GM23248 (cell line): Measurements from ENCODE around the gene DDOST.

Experiments used
- EZH2 ChIP-seq: fragments of 200-600 bp; sonication (generic); IDR thresholded peaks from 2 replicates; pipeline ENCODE4 v1.6.1; 2018; ENCODE audit warnings: antibody characterized with exemption, mild to moderate bottlenecking; ENCODE audit not compliant: insufficient read depth, poor library complexity, severe bottlenecking
- EZH2phosphoT487 ChIP-seq: fragments of 200-600 bp; sonication (generic); IDR thresholded peaks from 2 replicates; pipeline ENCODE4 v1.6.1; 2018; ENCODE audit warnings: antibody characterized with exemption, moderate library complexity, mild to moderate bottlenecking, low read depth; ENCODE audit not compliant: insufficient read depth

DNA sequence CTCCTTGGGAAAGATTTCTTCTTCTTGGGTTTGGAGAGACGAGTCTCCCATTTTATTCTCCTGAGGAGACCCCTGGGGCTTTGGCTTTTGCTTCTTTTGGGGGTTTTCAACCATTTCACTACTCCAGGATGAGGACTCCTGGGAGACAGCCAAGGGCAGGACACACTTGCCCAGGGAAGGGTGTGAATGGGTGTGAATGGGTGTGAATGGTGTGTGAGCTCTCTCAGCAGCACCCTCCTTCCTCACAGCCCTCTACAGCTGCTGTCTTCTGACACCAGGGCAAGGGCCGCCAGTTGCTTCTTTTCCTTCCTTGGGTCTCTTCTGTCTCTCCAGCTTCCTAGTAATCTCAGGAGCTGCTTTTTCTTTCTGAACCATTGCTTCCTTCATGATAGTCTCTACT lies 32.5 kb upstream of the DDOST start:
- TF ChIP-seq EZH2 (no peak), EZH2phosphoT487 (no peak)
